Measurements from ENCODE around the gene PLA2R1.

- no peak for TF ChIP-seq POLR2A (IDR thresholded peaks at IDR 0.05)
- TF ChIP-seq CTCF (IDR thresholded peaks at IDR 0.05) = no peak
Measured at GRCh38 chr2:160033732-160034392, 28.6 kb downstream of the PLA2R1 start.

Data from thyroid gland (tissue), 4 donors.